Astrocyte (in vitro differentiated cells and primary cell): Measurements from ENCODE around the gene DHRS2.

Source experiments
- EZH2 ChIP-seq: IDR thresholded peaks from 2 replicates; pipeline ENCODE4 v1.6.1; 2012; ENCODE audit warnings: mild to moderate bottlenecking, low read length, inconsistent platforms; ENCODE audit not compliant: insufficient read depth
- TF ChIP-seq, protein P1 (sequence below): IDR thresholded peaks from 2 replicates; pipeline ENCODE4 v1.5.1; 2011; ENCODE audit warnings: low read depth, mild to moderate bottlenecking, inconsistent platforms, low read length, moderate library complexity; ENCODE audit not compliant: insufficient read depth

DNA sequence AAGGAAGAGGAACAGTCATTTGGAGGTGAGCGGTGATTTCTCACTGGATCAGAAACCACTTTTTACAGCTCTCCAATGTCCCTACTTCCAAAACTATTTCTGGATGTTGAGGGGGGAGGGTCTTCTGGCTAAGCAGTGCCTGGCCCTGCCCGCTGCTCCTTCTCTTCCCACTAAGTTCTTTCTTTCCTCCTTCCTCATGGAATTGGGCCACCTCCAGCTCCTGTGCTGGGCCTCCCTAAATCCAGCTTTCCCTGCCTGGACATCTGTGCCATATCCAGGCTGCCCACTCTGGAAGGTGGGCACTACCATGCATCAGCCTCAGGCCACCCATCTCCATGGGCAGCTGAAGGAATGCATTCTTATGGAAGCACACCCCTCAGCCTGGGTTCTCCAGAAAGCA lies 11.5 kb downstream of the DHRS2 start:
- TF ChIP-seq EZH2 = no peak
- TF ChIP-seq, protein P1, sequence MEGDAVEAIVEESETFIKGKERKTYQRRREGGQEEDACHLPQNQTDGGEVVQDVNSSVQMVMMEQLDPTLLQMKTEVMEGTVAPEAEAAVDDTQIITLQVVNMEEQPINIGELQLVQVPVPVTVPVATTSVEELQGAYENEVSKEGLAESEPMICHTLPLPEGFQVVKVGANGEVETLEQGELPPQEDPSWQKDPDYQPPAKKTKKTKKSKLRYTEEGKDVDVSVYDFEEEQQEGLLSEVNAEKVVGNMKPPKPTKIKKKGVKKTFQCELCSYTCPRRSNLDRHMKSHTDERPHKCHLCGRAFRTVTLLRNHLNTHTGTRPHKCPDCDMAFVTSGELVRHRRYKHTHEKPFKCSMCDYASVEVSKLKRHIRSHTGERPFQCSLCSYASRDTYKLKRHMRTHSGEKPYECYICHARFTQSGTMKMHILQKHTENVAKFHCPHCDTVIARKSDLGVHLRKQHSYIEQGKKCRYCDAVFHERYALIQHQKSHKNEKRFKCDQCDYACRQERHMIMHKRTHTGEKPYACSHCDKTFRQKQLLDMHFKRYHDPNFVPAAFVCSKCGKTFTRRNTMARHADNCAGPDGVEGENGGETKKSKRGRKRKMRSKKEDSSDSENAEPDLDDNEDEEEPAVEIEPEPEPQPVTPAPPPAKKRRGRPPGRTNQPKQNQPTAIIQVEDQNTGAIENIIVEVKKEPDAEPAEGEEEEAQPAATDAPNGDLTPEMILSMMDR = no peak
